Activated CD4-positive, alpha-beta T cell treated with anti-CD3 and anti-CD28 coated beads, Interleukin-2, amount 10 ng/mL, durations not matched to agents 7 days and 5 days (primary cell): ENCODE data around the gene ACIN1. TPM values are rescaled to one million over a fixed set of nuclear protein-coding genes. Genes with fewer than 3 reads are reported as not detected.
A peak's percentile ranks its signal among the peaks of the same experiment; 100 is the strongest.

ENCODE experiments used
- CTCF ChIA-PET: fragments of 350-600 bp; sonication (Branson Sonifier 250); formaldehyde crosslinking; loops from one replicate; lab custom pipeline; 2021; ENCODE audit warnings: antibody characterized with exemption; lab: Charles Lee
- POLR2A ChIA-PET: fragments of 350-600 bp; sonication (Branson Sonifier 250); formaldehyde crosslinking; loops from one replicate; lab custom pipeline; 2021; ENCODE audit warnings: antibody characterized with exemption; lab: Charles Lee
- DNase-seq: peaks from one replicate; pipeline ENCODE4 v3.0.0-alpha.2; 2020
- H3K27ac Mint-ChIP-seq: one replicate; pipeline ENCODE4 v1.8.0; 2021; ENCODE audit warnings: mild to moderate bottlenecking, moderate library complexity, mixed read lengths
- H3K27me3 Mint-ChIP-seq: one replicate; pipeline ENCODE4 v1.8.0; 2021; ENCODE audit warnings: mixed read lengths
- H3K36me3 Mint-ChIP-seq: one replicate; pipeline ENCODE4 v1.8.0; 2021; ENCODE audit warnings: low read depth, mixed read lengths
- H3K4me1 Mint-ChIP-seq: one replicate; pipeline ENCODE4 v1.8.0; 2021; ENCODE audit warnings: mixed read lengths
- H3K4me3 Mint-ChIP-seq: one replicate; pipeline ENCODE4 v1.8.0; 2021; ENCODE audit warnings: mild to moderate bottlenecking, moderate library complexity, mixed read lengths
- H3K9me3 Mint-ChIP-seq: one replicate; pipeline ENCODE4 v1.8.0; 2021; ENCODE audit warnings: mixed read lengths
- total RNA-seq, 2 experiments: library from RNA; stranded (reverse); gene quantifications; one replicate each; pipeline ENCODE4 v1.2.3, GENCODE V29; 2021

ACIN1 gene
- total RNA-seq, 2 experiments from 2014 or later = 202 to 221 TPM

DNA sequence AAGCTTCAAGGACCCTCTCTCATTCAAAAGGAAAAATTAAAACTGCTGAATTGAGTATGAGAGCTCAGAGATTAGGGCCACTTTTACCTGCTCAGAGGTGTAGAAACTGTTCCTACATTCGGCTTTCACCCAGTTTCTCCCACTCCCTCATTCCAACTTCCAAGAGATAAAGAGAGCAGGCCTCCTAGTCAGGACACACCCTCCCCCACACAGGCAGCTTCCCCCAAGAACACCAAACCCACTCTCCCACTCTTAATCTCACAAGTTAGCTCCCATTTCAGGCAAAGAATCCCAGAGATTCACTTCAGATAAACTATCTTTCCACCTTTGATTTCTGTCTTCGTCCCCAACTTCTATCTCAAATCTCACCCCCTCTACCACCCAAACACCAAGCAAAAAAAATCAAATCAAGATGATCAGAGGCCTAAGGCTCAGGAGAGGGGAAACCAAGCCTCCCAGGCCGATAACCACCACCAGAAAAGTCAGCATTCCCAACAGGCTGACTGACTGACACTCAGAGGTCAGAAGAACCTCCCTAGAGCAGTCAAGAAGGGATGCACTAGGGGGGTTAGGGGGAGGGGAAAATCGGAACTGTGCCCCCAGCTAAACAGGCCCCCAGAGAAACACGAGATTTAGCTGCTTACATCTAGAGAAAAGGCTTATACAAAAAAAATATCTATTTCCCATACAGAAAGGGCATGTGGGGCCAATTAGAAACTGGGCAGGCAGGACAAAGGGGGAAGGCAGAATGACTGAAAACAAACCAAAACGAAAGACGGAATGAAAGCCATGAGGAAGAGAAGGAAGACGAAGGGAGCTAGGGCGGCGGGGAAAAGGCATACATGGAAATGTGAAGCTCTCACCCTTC, 24.4 kb downstream of the ACIN1 start:
- H3K36me3 Mint-ChIP-seq = peaks cover 44% of the 10 kb centered on the region
- peaks cover 37% of the 10 kb centered on the region for H3K4me1 Mint-ChIP-seq
- POLR2A ChIA-PET = no interaction called here
- no peaks in the 10 kb centered on the region for H3K27me3 Mint-ChIP-seq
- no peaks in the 10 kb centered on the region for H3K9me3 Mint-ChIP-seq
- no peak for DNase-seq
- peak overlapping the region; percentile 86 for H3K27ac Mint-ChIP-seq
- H3K4me3 Mint-ChIP-seq = peak overlapping the region; percentile 87
- CTCF ChIA-PET = interaction anchor here (0.6 to 3.0 kb wide), 11 partner anchors 12 to 84 kb away, joined by 3 to 12 read pairs (median 4); partner anchors contain the start of genes ACIN1, C14orf119, CDH24 and PSMB5

GRCh38 chr14:23069413-23069806, 25.5 kb downstream of the ACIN1 start:
- H3K27me3 Mint-ChIP-seq = no peaks in the 10 kb centered on the region
- H3K36me3 Mint-ChIP-seq = peaks cover 39% of the 10 kb centered on the region
- peak overlapping the region; percentile 46 for H3K4me3 Mint-ChIP-seq
- CTCF ChIA-PET = interaction anchor here (0.6 to 2.1 kb wide), 39 partner anchors 8 to 513 kb away, joined by 3 to 48 read pairs (median 5); partner anchors contain the start of genes ACIN1, AJUBA, C14orf119 and CDH24
- H3K9me3 Mint-ChIP-seq = no peaks in the 10 kb centered on the region
- no peak overlapping the region for H3K27ac Mint-ChIP-seq
- POLR2A ChIA-PET = interaction anchor here (0.7 to 1.1 kb wide), 3 partner anchors 11 to 83 kb away, joined by 3 to 4 read pairs (median 3); partner anchors contain the start of genes ACIN1 and C14orf119
- no peak for DNase-seq
- H3K4me1 Mint-ChIP-seq = peaks cover 37% of the 10 kb centered on the region

DNA sequence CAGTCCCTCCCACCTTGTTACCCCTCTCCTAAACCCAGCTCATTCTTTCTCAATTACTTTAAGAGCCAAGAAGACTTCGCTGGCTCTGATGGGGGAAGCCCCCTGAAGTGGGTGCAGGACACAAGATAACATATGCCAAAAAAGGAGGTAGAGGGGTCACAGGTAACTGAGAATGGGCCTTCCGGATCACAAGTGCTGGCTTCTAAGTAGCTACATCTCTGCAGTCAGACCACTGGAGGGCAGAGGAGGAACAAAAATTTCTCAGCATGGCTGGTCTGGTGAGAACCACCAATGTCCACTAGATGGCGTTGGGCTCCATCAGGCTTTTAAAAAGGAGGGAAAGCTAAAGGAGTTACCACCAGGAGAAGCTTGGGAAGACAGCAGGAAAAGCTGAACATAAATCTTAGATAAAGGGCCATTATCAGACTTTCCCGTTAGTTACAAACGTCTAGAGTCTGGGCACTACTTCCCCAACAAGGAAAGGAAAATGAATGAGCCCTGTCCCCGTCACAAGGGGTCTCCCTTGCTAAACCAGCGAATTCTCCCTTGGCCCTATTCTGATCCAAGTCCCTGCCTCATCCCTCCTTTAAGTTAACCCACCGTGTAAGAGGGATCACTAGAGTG, 26.0 kb downstream of the ACIN1 start:
- ChIA-PET CTCF (interaction anchor here (0.6 to 2.1 kb wide), 42 partner anchors 9 to 512 kb away, joined by 3 to 48 read pairs (median 4); partner anchors contain the start of genes ACIN1, AJUBA, C14orf119 and CDH24), POLR2A (interaction anchor here (0.7 to 1.1 kb wide), 3 partner anchors 11 to 82 kb away, joined by 3 to 4 read pairs (median 3); partner anchors contain the start of genes ACIN1 and C14orf119)
- no peaks in the 10 kb centered on the region for H3K9me3 Mint-ChIP-seq
- H3K36me3 Mint-ChIP-seq = peaks cover 39% of the 10 kb centered on the region
- H3K4me1 Mint-ChIP-seq = peaks cover 37% of the 10 kb centered on the region
- peak overlapping the region; percentile 22 for H3K4me3 Mint-ChIP-seq
- H3K27me3 Mint-ChIP-seq = no peaks in the 10 kb centered on the region
- peak overlapping the region; percentile 69 for H3K27ac Mint-ChIP-seq
- DNase-seq = peak; percentile 87

GRCh38 chr14:23067847-23068788, 26.8 kb downstream of the ACIN1 start:
- Mint-ChIP-seq H3K27ac (peak overlapping the region; percentile 69), H3K4me1 (peaks cover 37% of the 10 kb centered on the region), H3K4me3 (no peak overlapping the region), H3K9me3 (no peaks in the 10 kb centered on the region), H3K36me3 (peaks cover 47% of the 10 kb centered on the region), H3K27me3 (no peaks in the 10 kb centered on the region)
- ChIA-PET POLR2A (interaction anchor here (1.0 to 1.1 kb wide), 2 partner anchors 10 to 82 kb away, joined by 3 to 4 read pairs; no protein-coding TSS in a partner anchor), CTCF (interaction anchor here (0.8 to 2.1 kb wide), 40 partner anchors 9 to 511 kb away, joined by 3 to 48 read pairs (median 5); partner anchors contain the start of genes ACIN1, AJUBA, C14orf119 and CDH24)
- DNase-seq = no peak

DNA sequence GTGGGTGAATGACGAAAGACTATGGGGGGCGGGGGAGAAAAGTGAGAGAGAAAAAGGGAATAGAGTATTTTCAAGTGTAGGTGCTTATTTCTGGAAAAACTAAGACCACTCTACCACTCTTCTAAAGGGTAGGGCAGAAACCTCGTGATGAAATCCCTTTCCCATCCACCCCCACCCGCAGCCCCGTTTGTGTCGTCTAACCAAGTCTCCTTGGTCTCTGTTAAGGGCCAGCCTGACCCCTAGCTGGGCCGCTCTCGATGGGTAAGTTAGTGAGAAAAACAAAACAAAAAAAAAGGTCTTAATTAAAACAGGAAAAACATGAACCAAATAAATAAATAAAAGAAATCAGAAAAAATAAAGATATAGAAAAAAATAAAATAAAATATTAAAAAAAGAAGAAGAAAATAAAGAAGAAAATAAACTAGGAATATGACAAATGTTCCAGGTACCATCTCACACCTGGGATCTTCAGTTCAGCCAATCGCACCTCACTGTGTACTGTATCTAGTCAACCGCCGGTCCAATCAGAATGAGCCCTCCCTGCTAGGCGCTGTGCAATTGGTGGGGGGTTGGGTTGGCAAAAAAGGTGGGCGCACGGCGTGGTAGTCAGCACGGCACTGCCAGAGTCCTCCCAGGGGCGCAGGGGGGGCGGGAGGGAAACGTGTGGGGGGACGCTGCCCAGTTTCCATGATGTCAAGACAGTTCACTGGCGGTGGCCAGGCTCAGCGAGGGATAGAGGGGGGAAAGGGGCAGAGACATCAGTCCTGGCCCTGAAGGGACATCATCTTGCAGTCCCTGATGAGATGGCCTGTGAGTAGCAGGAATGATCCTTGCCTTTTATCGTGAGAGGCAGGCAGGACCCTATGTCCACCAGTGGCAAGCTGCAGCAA, 27.8 kb downstream of the ACIN1 start:
- Mint-ChIP-seq H3K27me3 (no peaks in the 10 kb centered on the region), H3K9me3 (no peaks in the 10 kb centered on the region), H3K4me3 (no peak overlapping the region), H3K36me3 (peaks cover 54% of the 10 kb centered on the region), H3K4me1 (peaks cover 34% of the 10 kb centered on the region), H3K27ac (no peak overlapping the region)
- ChIA-PET POLR2A (interaction anchor here (0.6 kb wide), 1 partner anchor 117 kb away, joined by 4 read pairs; no protein-coding TSS in a partner anchor), CTCF (interaction anchor here (1.0 to 2.4 kb wide), 6 partner anchors 8 to 81 kb away, joined by 5 to 48 read pairs (median 10); partner anchors contain the start of gene CDH24)
- DNase-seq = no peak

DNA sequence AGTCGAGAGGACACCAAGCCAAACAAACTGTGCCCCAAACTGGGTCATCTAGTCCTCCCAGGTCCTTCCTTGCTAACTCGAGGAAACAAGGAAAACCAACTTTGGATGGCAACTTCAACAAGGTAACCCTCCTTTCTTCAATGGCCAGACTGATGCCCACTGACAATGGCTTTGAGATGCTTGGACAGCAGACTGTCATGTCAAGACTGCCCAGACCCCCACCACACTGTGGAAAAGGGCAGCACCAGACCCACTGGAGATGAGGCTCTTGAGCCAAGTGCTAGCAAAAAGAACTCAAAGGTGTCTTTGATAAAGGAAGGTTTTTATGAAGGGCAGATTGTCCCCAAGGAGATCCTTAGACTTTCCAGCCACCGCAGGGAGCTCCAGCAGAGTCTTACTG, 28.6 kb downstream of the ACIN1 start:
- ChIA-PET CTCF (interaction anchor here (1.0 to 2.4 kb wide), 4 partner anchors 8 to 80 kb away, joined by 3 to 9 read pairs (median 6); partner anchors contain the start of gene CDH24), POLR2A (interaction anchor here (0.6 kb wide), 1 partner anchor 118 kb away, joined by 4 read pairs; no protein-coding TSS in a partner anchor)
- Mint-ChIP-seq H3K9me3 (no peaks in the 10 kb centered on the region), H3K27ac (peak overlapping the region; percentile 25), H3K4me3 (no peak overlapping the region), H3K27me3 (no peaks in the 10 kb centered on the region), H3K4me1 (peaks cover 26% of the 10 kb centered on the region), H3K36me3 (peaks cover 52% of the 10 kb centered on the region)
- no peak for DNase-seq

DNA sequence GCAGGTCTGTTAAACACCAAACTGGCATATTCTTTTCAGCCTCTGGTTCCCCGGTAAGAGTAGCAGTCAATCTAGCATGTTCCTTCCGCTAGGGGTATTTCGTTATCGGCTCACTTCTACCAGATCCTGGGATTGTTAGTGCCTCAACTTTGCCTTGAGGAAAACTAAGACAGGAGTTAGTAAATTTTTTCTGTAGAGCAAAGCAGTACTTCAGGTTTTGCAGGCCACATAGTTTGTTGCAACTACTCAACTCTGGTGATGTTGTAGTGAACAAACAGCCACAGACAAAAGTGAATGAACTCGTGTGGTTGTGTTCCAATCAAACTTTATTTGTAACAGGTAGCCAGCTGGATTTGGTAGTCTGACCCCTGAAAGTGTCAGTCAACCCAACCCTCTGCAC, 31.3 kb downstream of the ACIN1 start:
- ChIA-PET POLR2A (no interaction called here), CTCF (interaction anchor here (0.5 to 3.8 kb wide), 4 partner anchors 8 to 199 kb away, joined by 3 to 17 read pairs (median 5); no protein-coding TSS in a partner anchor)
- Mint-ChIP-seq H3K27ac (no peak overlapping the region), H3K9me3 (no peaks in the 10 kb centered on the region), H3K36me3 (peaks cover 55% of the 10 kb centered on the region), H3K4me3 (no peak overlapping the region), H3K27me3 (no peaks in the 10 kb centered on the region), H3K4me1 (peaks cover 10% of the 10 kb centered on the region)
- DNase-seq = no peak

GRCh38 chr14:23062002-23062401, 32.9 kb downstream of the ACIN1 start:
- DNase-seq = no peak

DNA sequence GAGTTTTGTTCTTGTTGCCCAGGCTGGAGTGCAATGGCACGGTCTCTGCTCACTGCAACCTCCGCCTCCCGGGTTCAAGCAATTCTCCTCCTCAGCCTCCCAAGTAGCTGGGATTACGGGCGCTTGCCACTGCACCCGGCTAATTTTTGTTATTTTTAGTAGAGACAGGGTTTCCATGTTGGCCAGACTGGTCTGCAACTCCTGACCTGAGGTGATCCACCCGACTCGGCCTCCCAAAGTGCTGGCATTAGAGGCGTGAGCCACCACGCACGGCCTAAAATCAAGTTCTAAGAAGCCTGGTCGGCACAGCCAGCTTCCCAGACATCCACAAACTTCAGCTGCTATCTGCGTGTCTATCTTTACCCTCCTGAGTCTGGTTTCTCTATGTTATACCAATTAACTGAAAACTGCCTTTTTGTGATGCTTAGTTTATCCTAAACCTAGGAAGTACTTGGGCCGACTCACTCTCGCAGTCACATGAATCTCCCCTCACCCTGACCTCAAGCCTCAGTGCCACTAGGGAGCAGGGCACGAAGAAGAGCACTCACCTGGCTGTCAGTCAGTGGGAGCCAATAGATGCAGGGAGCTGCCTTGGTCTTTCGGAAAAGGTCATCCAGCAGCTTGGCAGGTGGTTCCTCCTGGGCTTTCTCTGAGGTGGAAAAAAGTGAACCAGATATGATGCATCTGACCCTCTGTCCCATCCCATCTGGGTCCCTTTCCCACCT, 34.2 kb downstream of the ACIN1 start:
- Mint-ChIP-seq H3K27ac (no peak overlapping the region), H3K9me3 (no peaks in the 10 kb centered on the region), H3K4me1 (peaks cover 21% of the 10 kb centered on the region), H3K36me3 (peaks cover 49% of the 10 kb centered on the region), H3K4me3 (no peak overlapping the region), H3K27me3 (peaks cover 8% of the 10 kb centered on the region)
- CTCF ChIA-PET = interaction anchor here (0.6 to 4.3 kb wide), 7 partner anchors 8 to 88 kb away, joined by 3 to 48 read pairs (median 5); no protein-coding TSS in a partner anchor
- POLR2A ChIA-PET = interaction anchor here (0.6 kb wide), 1 partner anchor 1049 kb away, joined by 4 read pairs; no protein-coding TSS in a partner anchor
- DNase-seq = no peak

More at GRCh38 chr14:23062002-23062401, 32.9 kb downstream of the ACIN1 start:
- H3K27me3 Mint-ChIP-seq = peaks cover under 1% of the 10 kb centered on the region
- H3K36me3 Mint-ChIP-seq = peaks cover 58% of the 10 kb centered on the region
- POLR2A ChIA-PET = no interaction called here
- no peak overlapping the region for H3K27ac Mint-ChIP-seq
- peaks cover 12% of the 10 kb centered on the region for H3K4me1 Mint-ChIP-seq
- CTCF ChIA-PET = interaction anchor here (0.7 to 3.8 kb wide), 9 partner anchors 10 to 492 kb away, joined by 3 to 17 read pairs (median 4); no protein-coding TSS in a partner anchor
- H3K9me3 Mint-ChIP-seq = no peaks in the 10 kb centered on the region
- H3K4me3 Mint-ChIP-seq = no peak overlapping the region
